Adipose tissue (tissue), 3 donors: ENCODE measurements around the gene APIP. TPM values are rescaled to one million over a fixed set of nuclear protein-coding genes. Genes with fewer than 3 reads are reported as not detected.
A peak's percentile ranks its signal among the peaks of the same experiment; 100 is the strongest.

Source experiments
- H3K27ac ChIP-seq: one replicate; pipeline ENCODE4 v1.5.1; 2013; ENCODE audit warnings: low read depth, low read length
- WGBS, 3 donors: extraction: QIAGEN DNeasy Blood & Tissue Kit; methylation state at CpG; one replicate each; pipeline ENCODE4 v1.1.7; 2013; 5-methylcytosine and 5-hydroxymethylcytosine counted together
- polyA plus RNA-seq, 3 donors: library from polyadenylated mRNA; stranded (reverse); fragments of 200-250 nt; gene quantifications; one replicate each; pipeline ENCODE4 v1.2.3, GENCODE V29; 2013
- donor health status: healthy with polysubstance abuse.
- donor health status: Bipolar disorder and iron deficiency.
- donor health status: healthy.

The APIP gene, protein sequence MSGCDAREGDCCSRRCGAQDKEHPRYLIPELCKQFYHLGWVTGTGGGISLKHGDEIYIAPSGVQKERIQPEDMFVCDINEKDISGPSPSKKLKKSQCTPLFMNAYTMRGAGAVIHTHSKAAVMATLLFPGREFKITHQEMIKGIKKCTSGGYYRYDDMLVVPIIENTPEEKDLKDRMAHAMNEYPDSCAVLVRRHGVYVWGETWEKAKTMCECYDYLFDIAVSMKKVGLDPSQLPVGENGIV
- polyA plus RNA-seq: 10 to 100 TPM; 15.1 to 38.5 (median 35.6) TPM

DNA sequence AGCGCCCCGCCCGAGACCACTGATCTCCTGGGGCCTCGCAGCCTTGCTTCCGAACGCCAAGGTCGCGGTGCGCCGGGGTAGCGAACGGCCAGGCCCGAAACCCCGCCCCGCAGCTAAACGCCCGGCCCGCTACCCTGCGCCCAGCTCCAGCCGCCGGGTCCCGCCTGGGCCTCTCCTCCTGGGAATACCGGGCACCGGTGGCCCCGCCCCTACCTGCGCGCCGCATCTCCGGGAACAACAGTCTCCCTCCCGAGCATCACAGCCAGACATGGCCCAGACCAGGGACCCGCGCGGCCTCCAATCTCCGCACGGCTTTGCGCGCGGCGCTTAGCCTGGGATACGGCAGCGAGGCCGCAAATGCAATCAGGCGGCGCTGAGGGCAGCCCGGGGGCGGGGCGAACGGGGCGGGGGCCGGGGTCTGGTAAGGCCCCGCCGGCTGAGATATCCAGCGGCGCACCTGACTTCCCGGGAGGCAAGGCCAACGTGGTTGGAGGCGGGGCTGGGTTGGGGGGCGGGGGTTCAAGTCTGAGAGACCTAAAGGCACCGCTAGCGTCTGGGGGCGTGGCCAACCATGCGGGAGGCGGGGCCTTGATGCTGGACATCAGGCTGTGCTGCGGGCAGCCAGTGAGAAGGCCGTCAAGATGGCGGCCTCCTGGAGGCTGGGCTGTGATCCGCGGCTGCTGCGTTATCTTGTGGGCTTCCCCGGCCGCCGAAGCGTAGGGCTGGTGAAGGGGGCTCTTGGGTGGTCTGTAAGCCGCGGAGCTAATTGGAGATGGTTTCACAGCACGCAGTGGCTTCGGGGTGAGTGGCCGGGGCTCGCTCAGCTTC is at the start of gene APIP, which contains the start of gene PDHX:
TSS of gene APIP (minus strand) at position 365 of the 828 bp plus-strand sequence. CDS start at position 270, 95 bp downstream.
TSS of gene PDHX (plus strand) at position 604 of the 828 bp plus-strand sequence. CDS start at position 642, 38 bp downstream.
- H3K27ac ChIP-seq: peak within 1 kb of the TSS; percentile 64
- WGBS, 3 donors: 0 to 1% (median 0%) methylated on average over 71 to 79 of the region's 79 CpGs

- WGBS, 3 donors: 62 to 80% (median 63%) methylated on average over 3 of the region's 3 CpGs
- no peak overlapping the region for H3K27ac ChIP-seq
Observed at GRCh38 chr11:34964610-34965331, 48.6 kb upstream of the APIP start.

- 94 to 97% (median 96%) methylated on average over 5 of the region's 5 CpGs for WGBS, 3 donors
- no peak overlapping the region for H3K27ac ChIP-seq
Observed at GRCh38 chr11:34963351-34963750, 47.2 kb upstream of the APIP start.

DNA sequence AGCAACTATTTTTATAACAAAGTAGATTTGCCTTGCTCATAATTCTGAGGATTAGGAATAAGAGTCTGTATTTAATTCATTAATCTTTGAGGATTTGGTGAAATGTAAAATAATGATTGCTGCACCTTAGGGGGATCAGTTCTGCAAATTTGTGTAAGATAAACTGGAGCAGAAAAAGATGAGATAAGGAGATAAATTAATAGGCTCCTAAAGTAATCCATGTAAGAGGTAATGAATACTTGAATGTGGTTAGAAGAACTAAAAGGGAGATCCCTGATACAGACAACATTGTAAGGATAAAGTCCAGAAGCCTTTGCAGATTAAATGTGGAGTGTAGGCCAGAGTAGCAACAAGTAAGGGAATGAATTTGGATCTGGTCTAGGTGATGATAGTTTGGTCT is 45.9 kb upstream of the APIP start:
- no peak overlapping the region for H3K27ac ChIP-seq

DNA sequence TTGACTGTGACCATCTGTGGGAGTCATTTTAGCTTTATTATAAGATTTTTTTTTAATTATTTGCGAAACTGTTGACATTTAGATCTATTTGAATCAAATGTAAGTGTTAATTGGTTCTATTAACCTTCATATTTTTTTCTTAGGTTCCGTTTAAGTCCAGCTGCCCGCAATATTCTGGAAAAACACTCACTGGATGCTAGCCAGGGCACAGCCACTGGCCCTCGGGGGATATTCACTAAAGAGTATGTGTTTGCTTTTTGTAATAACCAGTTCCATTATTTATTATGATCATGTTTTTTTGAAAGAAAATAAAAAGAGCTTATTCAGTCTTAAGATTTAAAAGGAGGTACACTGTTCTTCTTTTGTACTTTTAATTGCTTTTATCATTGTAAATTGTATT is 44.1 kb upstream of the APIP start:
- WGBS, 3 donors: 51 to 59% (median 55%) methylated on average over 4 of the region's 4 CpGs
- H3K27ac ChIP-seq: no peak overlapping the region

- WGBS, 3 donors: 92 to 95% (median 94%) methylated on average over 1 of the region's 1 CpG
- H3K27ac ChIP-seq: no peak overlapping the region
Observed at GRCh38 chr11:34959770-34960169, 43.6 kb upstream of the APIP start.

DNA sequence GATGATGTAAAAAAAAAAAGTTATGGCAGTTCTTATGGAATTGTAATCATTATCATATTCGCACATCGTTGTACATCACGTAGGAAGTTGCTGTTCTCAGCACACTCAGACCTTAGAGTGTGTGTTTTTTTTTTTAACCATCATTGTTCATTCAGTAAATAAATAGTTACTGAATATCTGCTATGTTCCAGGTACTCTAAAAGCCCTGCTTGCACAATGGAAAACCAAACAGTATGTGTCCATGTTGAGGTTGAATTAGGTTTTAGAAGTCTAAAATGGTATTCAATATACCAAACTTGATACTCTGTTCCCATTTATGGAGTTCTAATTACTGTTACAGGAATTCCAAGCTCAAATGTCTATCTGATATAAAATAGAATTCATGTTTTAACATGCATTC is 41.4 kb upstream of the APIP start:
- H3K27ac ChIP-seq: no peak overlapping the region
- 94 to 98% (median 95%) methylated on average over 3 of the region's 3 CpGs for WGBS, 3 donors

- 66 to 90% (median 77%) methylated on average over 5 of the region's 5 CpGs for WGBS, 3 donors
- H3K27ac ChIP-seq: no peak overlapping the region
Observed at GRCh38 chr11:34957206-34957605, 41.0 kb upstream of the APIP start.

DNA sequence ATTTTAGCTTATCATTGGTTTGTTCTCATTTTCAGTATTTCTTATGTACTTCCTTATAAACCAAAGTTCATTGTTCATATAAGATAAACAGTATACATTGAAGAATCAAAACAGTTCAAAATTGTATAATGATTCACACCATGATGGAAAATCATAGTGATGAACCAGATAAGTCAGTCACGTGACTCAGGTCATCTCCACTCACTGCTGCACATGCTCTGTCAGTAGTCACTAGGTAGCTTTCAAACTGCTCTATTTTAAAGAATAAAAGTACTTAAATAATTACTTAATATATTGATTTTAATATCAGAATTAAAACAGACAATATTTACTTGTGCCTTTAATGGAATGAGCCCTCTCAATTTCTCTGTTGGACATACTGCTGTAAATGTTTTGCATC is 37.8 kb upstream of the APIP start:
- 90 to 92% (median 91%) methylated on average over 1 of the region's 1 CpG for WGBS, 3 donors
- no peak overlapping the region for H3K27ac ChIP-seq

GRCh38 chr11:34948696-34949095 is 32.5 kb upstream of the APIP start:
- H3K27ac ChIP-seq: no peak overlapping the region

GRCh38 chr11:34944692-34945091 is 28.5 kb upstream of the APIP start:
- WGBS, 3 donors: 95 to 100% (median 98%) methylated on average over 1 of the region's 1 CpG
- H3K27ac ChIP-seq: no peak overlapping the region

DNA sequence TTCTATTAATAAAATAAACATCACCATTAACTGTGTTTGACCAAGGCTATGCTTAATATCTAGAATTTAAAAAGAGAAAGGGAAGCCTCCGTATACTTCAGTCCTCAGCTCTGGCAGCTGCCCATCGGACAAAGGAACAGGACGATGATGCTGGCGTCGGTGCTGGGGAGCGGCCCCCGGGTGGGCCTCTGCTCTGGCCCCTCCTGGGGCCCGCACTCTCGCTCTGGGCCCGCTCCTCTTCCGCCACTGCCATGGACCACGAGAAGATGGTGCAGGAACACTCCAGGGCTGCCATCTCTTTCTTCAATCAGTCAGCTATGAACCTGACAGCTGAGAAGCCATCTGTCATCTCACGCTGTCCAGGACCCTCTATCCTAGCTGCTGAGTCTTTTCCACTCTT is 25.5 kb upstream of the APIP start:
- H3K27ac ChIP-seq: no peak overlapping the region
- WGBS, 3 donors: 95 to 99% (median 96%) methylated on average over 13 of the region's 13 CpGs

- 70 to 78% (median 78%) methylated on average over 4 of the region's 4 CpGs for WGBS, 3 donors
- no peak overlapping the region for H3K27ac ChIP-seq
Observed at GRCh38 chr11:34940026-34940677, 24.0 kb upstream of the APIP start.

GRCh38 chr11:34938611-34939010 is 22.4 kb upstream of the APIP start:
- WGBS, 3 donors: 39 to 69% (median 54%) methylated on average over 1 of the region's 1 CpG
- no peak overlapping the region for H3K27ac ChIP-seq

- no peak overlapping the region for H3K27ac ChIP-seq
- WGBS, 3 donors: 70 to 96% (median 75%) methylated on average over 6 of the region's 6 CpGs
Observed at GRCh38 chr11:34936945-34937629, 20.9 kb upstream of the APIP start.

- 58 to 92% (median 87%) methylated on average over 11 of the region's 11 CpGs for WGBS, 3 donors
- H3K27ac ChIP-seq: no peak overlapping the region
Observed at GRCh38 chr11:34929794-34930763, 13.9 kb upstream of the APIP start.
